Activated naive CD4-positive, alpha-beta T cell treated with anti-CD3 and anti-CD28 coated beads for 36 hours (primary cell): ENCODE data around the gene ZNF860. TPM values are rescaled to one million over a fixed set of nuclear protein-coding genes. Genes with fewer than 3 reads are reported as not detected.
A peak's percentile ranks its signal among the peaks of the same experiment; 100 is the strongest.
"Not testable (repeated sequence)": the region's sequence is repeated elsewhere in the genome, so short reads cannot be mapped to it uniquely, and the experiment has no call there.

ENCODE experiments used
- CTCF ChIA-PET: fragments of 350-600 bp; sonication (Branson Sonifier 250); formaldehyde crosslinking; loops from one replicate; lab custom pipeline; 2021; ENCODE audit warnings: antibody characterized with exemption; lab: Charles Lee
- DNase-seq: peaks from one replicate; pipeline ENCODE4 v3.0.0-alpha.2; 2020
- H3K27ac Mint-ChIP-seq: one replicate; pipeline ENCODE4 v1.8.0; 2021; ENCODE audit warnings: mild to moderate bottlenecking, mixed read lengths
- H3K27me3 Mint-ChIP-seq: one replicate; pipeline ENCODE4 v1.8.0; 2021; ENCODE audit warnings: low read depth, mixed read lengths
- H3K36me3 Mint-ChIP-seq: one replicate; pipeline ENCODE4 v1.8.0; 2021; ENCODE audit warnings: low read depth, mixed read lengths
- H3K4me1 Mint-ChIP-seq: one replicate; pipeline ENCODE4 v1.8.0; 2021; ENCODE audit warnings: low read depth, mixed read lengths
- H3K4me3 Mint-ChIP-seq: one replicate; pipeline ENCODE4 v1.8.0; 2021; ENCODE audit warnings: mild to moderate bottlenecking, moderate library complexity, mixed read lengths
- H3K9me3 Mint-ChIP-seq: one replicate; pipeline ENCODE4 v1.8.0; 2021; ENCODE audit warnings: mixed read lengths
- intact Hi-C: fragments of 100-400 bp; cut with micrococcal nuclease; formaldehyde crosslinking; loops from one replicate; pipeline ENCODE4 v1.15.1; 2023
- total RNA-seq, 2 experiments: library from RNA; stranded (reverse); gene quantifications; one replicate each; pipeline ENCODE4 v1.2.3, GENCODE V29; 2021

Gene ZNF860
- total RNA-seq, 2 experiments from 2014 or later, result 0.07 TPM; not detected in 1

- CTCF ChIA-PET, result no interaction called here
- intact Hi-C loops, result no loop called here
- Mint-ChIP-seq H3K27me3 (peaks cover 42% of the 10 kb centered on the region), H3K36me3 (no peaks in the 10 kb centered on the region), H3K4me3 (peak overlapping the region; percentile 78), H3K9me3 (no peaks in the 10 kb centered on the region), H3K27ac (no peak overlapping the region), H3K4me1 (peaks cover 26% of the 10 kb centered on the region)
- peak; percentile 58 for DNase-seq
Measured at GRCh38 chr3:31980530-31981205, 882 bp upstream of the ZNF860 start.

DNA sequence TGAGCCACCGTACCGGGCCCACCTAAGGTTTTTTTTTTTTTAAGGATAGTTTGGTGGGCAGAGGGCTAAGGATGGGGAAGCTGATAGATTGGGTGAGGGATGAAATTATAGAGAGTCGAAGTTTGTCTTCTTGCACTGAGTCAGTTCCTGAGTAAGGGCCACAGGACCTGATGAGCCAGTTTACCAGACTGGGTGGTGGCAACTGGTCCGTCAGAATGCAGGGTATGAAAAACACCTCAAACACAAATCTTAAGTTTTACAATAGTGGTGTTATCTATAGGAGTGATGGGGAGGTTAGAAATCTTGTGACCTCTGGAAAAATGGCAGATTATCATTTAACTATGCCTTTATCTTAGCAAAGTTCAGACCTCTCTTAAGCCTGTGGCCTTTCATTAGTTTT is 2.8 kb downstream of the ZNF860 start:
- Mint-ChIP-seq H3K27me3 (peaks cover 23% of the 10 kb centered on the region), H3K27ac (no peak overlapping the region)
- intact Hi-C loops, result no loop called here

DNA sequence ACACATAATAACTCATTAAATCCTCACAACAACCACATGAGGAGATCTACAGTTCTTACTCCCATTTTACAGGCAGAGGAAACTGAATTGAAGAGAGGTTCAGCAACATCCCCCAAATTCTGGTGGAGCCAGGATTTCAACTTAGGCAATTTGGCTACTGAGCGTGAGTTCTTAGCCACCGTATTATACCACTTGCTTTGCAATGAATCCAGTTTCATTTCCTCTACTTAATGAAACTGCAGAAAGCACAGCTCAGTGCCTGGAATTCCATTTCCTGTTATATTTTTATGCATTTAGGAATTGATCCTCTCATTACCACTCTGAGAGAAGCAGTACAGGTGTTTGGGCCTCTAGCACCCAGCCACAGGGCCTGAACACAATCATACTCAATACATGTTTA is 4.3 kb downstream of the ZNF860 start:
- no peak for DNase-seq
- no peak overlapping the region for H3K4me3 Mint-ChIP-seq
- H3K36me3 Mint-ChIP-seq, result no peaks in the 10 kb centered on the region
- intact Hi-C loops, result no loop called here
- H3K27me3 Mint-ChIP-seq, result peaks cover 22% of the 10 kb centered on the region
- no peak overlapping the region for H3K27ac Mint-ChIP-seq
- peaks cover 4% of the 10 kb centered on the region for H3K4me1 Mint-ChIP-seq
- CTCF ChIA-PET, result interaction anchor here (1.2 kb wide), 2 partner anchors 11 to 36 kb away, joined by 5 read pairs; no protein-coding TSS in a partner anchor
- peaks cover 2% of the 10 kb centered on the region for H3K9me3 Mint-ChIP-seq

More for the DNA sequence above, 2.8 kb downstream of the ZNF860 start:
- H3K4me1 Mint-ChIP-seq, result peaks cover 10% of the 10 kb centered on the region
- H3K4me3 Mint-ChIP-seq, result no peak overlapping the region
- CTCF ChIA-PET, result interaction anchor here (0.6 kb wide), 1 partner anchor 48 kb away, joined by 3 read pairs; no protein-coding TSS in a partner anchor
- peaks cover 2% of the 10 kb centered on the region for H3K9me3 Mint-ChIP-seq
- no peaks in the 10 kb centered on the region for H3K36me3 Mint-ChIP-seq
- no peak for DNase-seq

DNA sequence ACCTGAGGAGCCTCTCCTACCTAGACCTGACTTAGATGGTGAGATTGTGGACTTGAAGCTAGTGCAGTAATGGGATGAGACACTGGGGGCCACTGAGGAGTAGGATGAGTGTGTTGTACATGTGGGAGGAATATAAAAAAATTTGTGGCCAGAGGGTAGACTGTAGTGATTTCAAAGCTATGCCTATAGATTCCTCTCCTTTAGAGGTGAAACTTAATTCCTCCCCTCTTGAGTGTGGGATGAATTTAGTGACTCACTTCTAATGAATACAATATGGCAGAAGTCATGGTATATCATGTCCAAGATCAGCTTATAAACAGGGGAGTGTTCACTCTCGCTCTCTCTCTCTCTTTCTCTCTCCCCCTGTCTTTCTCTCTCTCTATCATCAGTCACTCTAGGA is 6.7 kb downstream of the ZNF860 start:
- Mint-ChIP-seq H3K36me3 (peaks cover 1% of the 10 kb centered on the region), H3K4me3 (no peak overlapping the region)
- intact Hi-C loops, result no loop called here

DNA sequence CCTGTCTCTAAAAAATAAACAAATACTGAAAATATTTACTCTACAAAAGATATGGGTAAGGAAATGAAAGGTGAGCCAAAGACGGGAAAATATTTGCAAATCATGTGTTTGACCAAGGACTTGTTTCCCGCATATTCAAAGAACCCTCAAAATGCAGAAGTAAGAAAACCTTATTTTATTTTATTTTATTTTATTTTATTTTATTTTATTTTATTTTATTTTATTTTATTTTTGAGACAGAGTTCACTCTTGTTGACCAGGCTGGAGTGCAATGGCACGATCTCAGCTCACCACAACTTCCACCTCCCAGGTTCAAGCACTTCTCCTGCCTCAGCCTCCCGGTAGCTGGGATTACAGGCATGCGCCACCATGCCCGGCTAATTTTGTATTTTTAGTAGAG is 11.4 kb downstream of the ZNF860 start:
- intact Hi-C loops, CTCF ChIA-PET, H3K27ac Mint-ChIP-seq, H3K4me1 Mint-ChIP-seq, H3K9me3 Mint-ChIP-seq, H3K36me3 Mint-ChIP-seq, H3K4me3 Mint-ChIP-seq, DNase-seq: not testable (repeated sequence)
- peaks cover 26% of the 10 kb centered on the region for H3K27me3 Mint-ChIP-seq

More for the DNA sequence above, 6.7 kb downstream of the ZNF860 start:
- Mint-ChIP-seq H3K27ac (no peak overlapping the region), H3K27me3 (peaks cover 10% of the 10 kb centered on the region), H3K4me1 (no peaks in the 10 kb centered on the region), H3K9me3 (peaks cover 5% of the 10 kb centered on the region)
- DNase-seq, result no peak
- CTCF ChIA-PET, result no interaction called here

GRCh38 chr3:31993843-31994242 is 12.3 kb downstream of the ZNF860 start:
- Mint-ChIP-seq H3K36me3 (peaks cover 1% of the 10 kb centered on the region), H3K27ac (no peak overlapping the region), H3K4me3 (no peak overlapping the region), H3K9me3 (peaks cover 9% of the 10 kb centered on the region), H3K27me3 (peaks cover 33% of the 10 kb centered on the region), H3K4me1 (peaks cover 6% of the 10 kb centered on the region)
- CTCF ChIA-PET, result no interaction called here
- intact Hi-C loops, result no loop called here
- no peak for DNase-seq

DNA sequence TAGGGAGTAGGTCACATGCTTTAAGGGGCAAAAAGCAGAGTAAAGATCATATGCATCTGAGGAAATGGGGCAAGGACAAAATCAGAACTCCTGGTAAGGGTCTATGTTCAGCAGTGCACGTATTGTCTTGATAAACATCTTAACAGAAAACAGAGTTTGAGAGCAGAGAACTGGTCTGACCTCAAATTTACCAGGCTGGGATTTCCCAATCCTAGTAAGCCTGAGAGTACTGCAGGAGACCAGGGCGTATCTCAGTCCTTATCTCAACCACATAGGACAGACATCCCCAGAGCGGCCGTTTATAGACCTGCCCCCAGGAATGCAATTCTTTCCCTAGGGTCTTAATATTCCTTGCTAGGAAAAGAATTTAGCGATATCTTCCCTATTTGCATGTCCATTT is 13.5 kb downstream of the ZNF860 start:
- H3K27me3 Mint-ChIP-seq, result peaks cover 35% of the 10 kb centered on the region
- H3K4me1 Mint-ChIP-seq, H3K36me3 Mint-ChIP-seq, H3K4me3 Mint-ChIP-seq, intact Hi-C loops, DNase-seq, H3K9me3 Mint-ChIP-seq, CTCF ChIA-PET, H3K27ac Mint-ChIP-seq: not testable (repeated sequence)

GRCh38 chr3:31996195-31996594 is 14.6 kb downstream of the ZNF860 start:
- H3K27me3 Mint-ChIP-seq, result peaks cover 36% of the 10 kb centered on the region
- intact Hi-C loops, result no loop called here
- CTCF ChIA-PET, result no interaction called here
- H3K36me3 Mint-ChIP-seq, result no peaks in the 10 kb centered on the region
- H3K27ac Mint-ChIP-seq, result no peak overlapping the region
- no peak overlapping the region for H3K4me3 Mint-ChIP-seq
- peaks cover 6% of the 10 kb centered on the region for H3K4me1 Mint-ChIP-seq
- no peak for DNase-seq
- H3K9me3 Mint-ChIP-seq, result peaks cover 7% of the 10 kb centered on the region

- Mint-ChIP-seq H3K27me3 (peaks cover 36% of the 10 kb centered on the region), H3K4me3 (no peak overlapping the region), H3K36me3 (no peaks in the 10 kb centered on the region), H3K27ac (no peak overlapping the region), H3K9me3 (peaks cover 6% of the 10 kb centered on the region), H3K4me1 (peaks cover 6% of the 10 kb centered on the region)
- no peak for DNase-seq
- intact Hi-C loops, result no loop called here
- CTCF ChIA-PET, result interaction anchor here (1.0 kb wide), 1 partner anchor 11 kb away, joined by 5 read pairs; no protein-coding TSS in a partner anchor
Measured at GRCh38 chr3:31997500-31997899, 15.9 kb downstream of the ZNF860 start.

GRCh38 chr3:31999907-32000439 is 18.4 kb downstream of the ZNF860 start:
- CTCF ChIA-PET, result interaction anchor here (0.7 kb wide), 1 partner anchor 19 kb away, joined by 3 read pairs; no protein-coding TSS in a partner anchor
- no peaks in the 10 kb centered on the region for H3K36me3 Mint-ChIP-seq
- H3K4me3 Mint-ChIP-seq, result no peak overlapping the region
- no peaks in the 10 kb centered on the region for H3K9me3 Mint-ChIP-seq
- H3K27me3 Mint-ChIP-seq, result peaks cover 36% of the 10 kb centered on the region
- no peak overlapping the region for H3K27ac Mint-ChIP-seq
- DNase-seq, result no peak
- intact Hi-C loops, result no loop called here
- H3K4me1 Mint-ChIP-seq, result peaks cover 8% of the 10 kb centered on the region

GRCh38 chr3:32000877-32001276 is 19.3 kb downstream of the ZNF860 start:
- Mint-ChIP-seq H3K27ac (no peak overlapping the region), H3K4me3 (no peak overlapping the region), H3K27me3 (peaks cover 35% of the 10 kb centered on the region), H3K9me3 (no peaks in the 10 kb centered on the region), H3K4me1 (peaks cover 8% of the 10 kb centered on the region), H3K36me3 (no peaks in the 10 kb centered on the region)
- DNase-seq, result no peak
- CTCF ChIA-PET, result interaction anchor here (0.7 kb wide), 1 partner anchor 18 kb away, joined by 3 read pairs; no protein-coding TSS in a partner anchor
- intact Hi-C loops, result no loop called here

DNA sequence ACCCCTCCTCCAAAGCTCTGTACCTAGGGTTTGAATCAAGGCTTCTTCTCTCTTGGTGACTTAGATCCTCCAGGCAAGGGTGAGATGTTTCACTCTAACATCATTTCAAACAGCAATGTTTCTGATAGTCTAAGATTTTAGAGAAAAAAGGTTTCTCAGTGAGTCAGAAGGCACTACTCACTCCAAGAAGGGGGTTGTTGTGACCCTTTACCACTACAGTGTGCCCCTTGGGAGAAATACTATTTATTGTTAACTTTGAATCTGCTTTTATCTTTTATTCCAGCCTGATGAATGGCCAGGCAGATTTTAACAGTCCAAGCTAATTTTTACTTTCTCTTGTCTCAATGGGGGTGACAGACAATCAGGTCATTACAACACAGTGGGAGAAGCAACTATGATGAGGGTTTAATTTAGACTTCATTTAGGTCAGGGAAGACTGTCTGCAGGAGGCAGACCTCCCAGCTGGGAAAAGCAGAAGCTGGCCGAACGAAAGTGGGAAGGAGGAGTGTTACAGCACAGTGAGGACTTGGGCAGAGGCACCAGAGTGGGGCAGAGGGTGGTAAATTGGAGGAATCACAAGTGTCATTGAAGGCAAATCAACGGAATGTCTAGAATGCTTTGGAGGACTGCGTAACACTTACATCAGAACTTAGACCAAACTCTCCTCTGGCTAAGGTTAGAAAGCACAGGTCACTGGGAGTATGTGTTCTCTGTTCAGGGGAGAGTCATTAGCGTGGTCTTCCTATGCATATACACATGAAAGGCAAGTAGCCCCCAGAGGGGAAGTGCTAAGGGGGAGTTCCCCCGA is 21.2 kb downstream of the ZNF860 start:
- Mint-ChIP-seq H3K36me3 (no peaks in the 10 kb centered on the region), H3K27me3 (peaks cover 22% of the 10 kb centered on the region), H3K4me1 (peaks cover 2% of the 10 kb centered on the region), H3K27ac (no peak overlapping the region), H3K4me3 (no peak overlapping the region), H3K9me3 (no peaks in the 10 kb centered on the region)
- intact Hi-C loops, result no loop called here
- DNase-seq, result no peak
- CTCF ChIA-PET, result no interaction called here
